WTC11 (cell line): Measurements from ENCODE around the gene FOXC1. TPM values are rescaled to one million over a fixed set of nuclear protein-coding genes. Genes with fewer than 3 reads are reported as not detected.

Experiments
- ATAC-seq: fragments of 200-7000 bp; cut with Tn5 transposase; 2 replicates; pipeline ENCODE4 v1.10.0; 2021; ENCODE audit warnings: mild to moderate bottlenecking, moderate library complexity
- CTCF ChIA-PET: fragments of 300-600 bp; sonication (Branson Sonifier 250); formaldehyde crosslinking; loops from one replicate; lab custom pipeline; 2021; ENCODE audit warnings: antibody characterized with exemption; lab: Charles Lee
- POLR2A ChIA-PET: fragments of 350-600 bp; sonication (Branson Sonifier 250); formaldehyde crosslinking; loops from one replicate; lab custom pipeline; 2021; ENCODE audit warnings: antibody characterized with exemption; lab: Charles Lee
- DNase-seq: peaks from one replicate; pipeline ENCODE4 v3.0.0; 2021; ENCODE audit warnings: low spot score
- H3K27ac Mint-ChIP-seq: 2 replicates; pipeline ENCODE4 v1.8.0; 2021; ENCODE audit warnings: mixed read lengths
- H3K27me3 Mint-ChIP-seq: 2 replicates; pipeline ENCODE4 v1.8.0; 2021; ENCODE audit warnings: low read depth, mild to moderate bottlenecking, moderate library complexity, mixed read lengths
- H3K36me3 Mint-ChIP-seq: 2 replicates; pipeline ENCODE4 v1.8.0; 2021; ENCODE audit warnings: mixed read lengths
- H3K4me1 Mint-ChIP-seq: 2 replicates; pipeline ENCODE4 v1.8.0; 2022; ENCODE audit warnings: mixed read lengths
- H3K4me3 Mint-ChIP-seq: 2 replicates; pipeline ENCODE4 v1.8.0; 2021; ENCODE audit warnings: mild to moderate bottlenecking, moderate library complexity, mixed read lengths
- H3K9me3 Mint-ChIP-seq: 2 replicates; pipeline ENCODE4 v1.8.0; 2021; ENCODE audit warnings: mixed read lengths
- AFF4 ChIP-seq: sonication (generic); formaldehyde crosslinking; IDR thresholded peaks from 2 replicates; pipeline ENCODE4 v1.8.1; 2023; ENCODE audit warnings: mild to moderate bottlenecking, missing genetic modification reagents, borderline replicate concordance
- AR ChIP-seq: fragments of 250-450 bp; sonication (Bioruptor Pico); IDR thresholded peaks from 2 replicates; pipeline ENCODE4 v1.9.0; 2021; ENCODE audit warnings: mild to moderate bottlenecking
- E2F4 ChIP-seq: sonication (generic); formaldehyde crosslinking; IDR thresholded peaks from 2 replicates; pipeline ENCODE4 v1.8.1; 2022; ENCODE audit warnings: low read depth, mild to moderate bottlenecking, moderate library complexity, missing genetic modification reagents, borderline replicate concordance
- GABPB1 ChIP-seq: sonication (generic); formaldehyde crosslinking; IDR thresholded peaks from 2 replicates; pipeline ENCODE4 v1.8.1; 2023; ENCODE audit warnings: mild to moderate bottlenecking, missing genetic modification reagents
- GRHL2 ChIP-seq: fragments of 250-450 bp; sonication (Bioruptor Pico); IDR thresholded peaks from 2 replicates; pipeline ENCODE4 v1.8.0; 2022; ENCODE audit warnings: mild to moderate bottlenecking, moderate library complexity; ENCODE audit not compliant: insufficient replicate concordance, severe bottlenecking
- HMGA2 ChIP-seq: fragments of 250-450 bp; sonication (Bioruptor Pico); IDR thresholded peaks from 2 replicates; pipeline ENCODE4 v1.4.0; 2021; ENCODE audit warnings: mild to moderate bottlenecking, moderate library complexity
- IRF2 ChIP-seq: sonication (generic); formaldehyde crosslinking; IDR thresholded peaks from 2 replicates; pipeline ENCODE4 v1.8.0; 2022; ENCODE audit warnings: low read depth, missing genetic modification reagents, borderline replicate concordance
- KAT7 ChIP-seq: sonication (generic); formaldehyde crosslinking; IDR thresholded peaks from 2 replicates; pipeline ENCODE4 v1.8.1; 2023; ENCODE audit warnings: missing genetic modification reagents, mild to moderate bottlenecking, borderline replicate concordance
- MXD4 ChIP-seq: fragments of 250-450 bp; sonication (Bioruptor Pico); IDR thresholded peaks from 2 replicates; pipeline ENCODE4 v1.8.0; 2021; ENCODE audit warnings: mild to moderate bottlenecking, moderate library complexity, borderline replicate concordance
- MYBL2 ChIP-seq: sonication (generic); formaldehyde crosslinking; IDR thresholded peaks from 2 replicates; pipeline ENCODE4 v1.8.1; 2023; ENCODE audit warnings: mild to moderate bottlenecking, moderate library complexity, missing genetic modification reagents
- NFE2L1 ChIP-seq: sonication (generic); formaldehyde crosslinking; IDR thresholded peaks from 2 replicates; pipeline ENCODE4 v1.8.1; 2023; ENCODE audit warnings: missing genetic modification reagents
- NR2C2 ChIP-seq: sonication (generic); formaldehyde crosslinking; IDR thresholded peaks from 2 replicates; pipeline ENCODE4 v1.8.0; 2022; ENCODE audit warnings: mild to moderate bottlenecking, missing genetic modification reagents
- SP1 ChIP-seq: sonication (generic); formaldehyde crosslinking; conservative IDR thresholded peaks from 2 replicates; pipeline ENCODE4 v1.8.1; 2022; ENCODE audit warnings: missing genetic modification reagents
- TEAD1 ChIP-seq: sonication (generic); formaldehyde crosslinking; IDR thresholded peaks from 2 replicates; pipeline ENCODE4 v1.8.0; 2022; ENCODE audit warnings: mild to moderate bottlenecking, missing genetic modification reagents
- ZNF138 ChIP-seq: sonication (generic); formaldehyde crosslinking; conservative IDR thresholded peaks from 2 replicates; pipeline ENCODE4 v1.8.1; 2022; ENCODE audit warnings: mild to moderate bottlenecking, moderate library complexity, missing genetic modification reagents
- ZNF512 ChIP-seq: sonication (generic); formaldehyde crosslinking; IDR thresholded peaks from 2 replicates; pipeline ENCODE4 v1.8.1; 2022; ENCODE audit warnings: missing genetic modification reagents, borderline replicate concordance
- ZNF671 ChIP-seq: fragments of 250-450 bp; sonication (Bioruptor Pico); IDR thresholded peaks from 2 replicates; pipeline ENCODE4 v1.8.0; 2021; ENCODE audit warnings: mild to moderate bottlenecking
- total RNA-seq: library from RNA; stranded (reverse); gene quantifications from 3 replicates; pipeline ENCODE4 v1.2.3, GENCODE V29; 2021

The FOXC1 gene
- total RNA-seq, 1 experiment from 2014 or later = 10.7 TPM

- TF ChIP-seq AFF4 (CRISPR knock-in tag) (no peak), ZNF138 (CRISPR knock-in tag) (no peak), HMGA2 (CRISPR knock-in tag) (no peak), E2F4 (CRISPR knock-in tag) (no peak), IRF2 (CRISPR knock-in tag) (no peak), KAT7 (CRISPR knock-in tag) (no peak), NR2C2 (CRISPR knock-in tag) (no peak), NFE2L1 (no peak), TEAD1 (CRISPR knock-in tag) (no peak)
Measured at GRCh38 chr6:1590580-1590979, 19.1 kb upstream of the FOXC1 start (continued).

GRCh38 chr6:1591243-1591642 lies 18.5 kb upstream of the FOXC1 start:
- Mint-ChIP-seq H3K4me3 (no peak overlapping the region), H3K27me3 (peaks cover 13% of the 10 kb centered on the region), H3K9me3 (no peaks in the 10 kb centered on the region), H3K4me1 (peaks cover 4% of the 10 kb centered on the region), H3K36me3 (no peaks in the 10 kb centered on the region), H3K27ac (no peak overlapping the region)
- ATAC-seq (no peak), DNase-seq (no peak)
- POLR2A ChIA-PET = no interaction called here
- CTCF ChIA-PET = no interaction called here
- no peak for TF ChIP-seq ZNF671 (CRISPR knock-in tag)
- no peak for TF ChIP-seq MXD4 (CRISPR knock-in tag)
- TF ChIP-seq SP1 (CRISPR knock-in tag) = no peak
- no peak for TF ChIP-seq GABPB1 (CRISPR knock-in tag)
- no peak for TF ChIP-seq IRF2 (CRISPR knock-in tag)
- TF ChIP-seq, all 79 proteins: peak for 0

GRCh38 chr6:1591926-1592325 lies 17.8 kb upstream of the FOXC1 start:
- Mint-ChIP-seq H3K4me3 (no peak overlapping the region), H3K27ac (no peak overlapping the region), H3K9me3 (no peaks in the 10 kb centered on the region), H3K27me3 (peaks cover 13% of the 10 kb centered on the region), H3K4me1 (peaks cover 10% of the 10 kb centered on the region), H3K36me3 (no peaks in the 10 kb centered on the region)
- CTCF ChIA-PET = no interaction called here
- ATAC-seq (no peak), DNase-seq (no peak)
- POLR2A ChIA-PET = interaction anchor here (0.5 to 0.6 kb wide), 2 partner anchors 12 to 1221 kb away, joined by 3 read pairs; no protein-coding TSS in a partner anchor
- TF ChIP-seq MYBL2 = no peak
- no peak for TF ChIP-seq GRHL2 (CRISPR knock-in tag)
- TF ChIP-seq AR (CRISPR knock-in tag) = no peak
- TF ChIP-seq ZNF512 = no peak
